Kidney (tissue), 14 donors: ENCODE results near the gene PDSS1. TPM values are rescaled to one million over a fixed set of nuclear protein-coding genes. Genes with fewer than 3 reads are reported as not detected.

Experiments
- DNase-seq, 5 donors: peaks; one replicate each; pipeline ENCODE4 v3.0.0-alpha.2; 2013 to 2020
- FAIRE-seq: peaks from 2 replicates; lab custom pipeline; 2012; peaks lifted over from hg19 to GRCh38; lab: Jason Lieb, UNC
- H3K27ac ChIP-seq, 2 donors: one replicate each; pipeline ENCODE4 v1.7.0; 2013; ENCODE audit warnings: low read depth in 2 of 2, low read length in 2 of 2, inconsistent platforms in 1 of 2
- H3K27me3 ChIP-seq: one replicate; pipeline ENCODE4 v1.7.1; 2013; ENCODE audit warnings: low read length, inconsistent platforms; ENCODE audit not compliant: control insufficient read depth, insufficient read depth
- H3K36me3 ChIP-seq, 3 donors: one replicate each; pipeline versions ENCODE4 v1.7.0 to v1.7.1; 2013; ENCODE audit warnings: low read length in 3 of 3, control low read depth in 1 of 3, inconsistent platforms in 1 of 3; ENCODE audit not compliant: insufficient read depth in 3 of 3, control insufficient read depth in 2 of 3
- H3K4me1 ChIP-seq, 3 donors: one replicate each; pipeline versions ENCODE4 v1.7.0 to v1.7.1; 2013; ENCODE audit warnings: low read length in 3 of 3, inconsistent platforms in 1 of 3, low read depth in 1 of 3; ENCODE audit not compliant: control insufficient read depth in 2 of 3, insufficient read depth in 2 of 3
- H3K4me3 ChIP-seq, 3 donors: one replicate each; pipeline versions ENCODE4 v1.7.0 to v1.8.1; 2013; ENCODE audit warnings: low read length in 3 of 3, control low read depth in 1 of 3, inconsistent platforms in 1 of 3
- H3K9ac ChIP-seq, 3 donors: one replicate each; pipeline versions ENCODE4 v1.7.0 to v1.7.1; 2013; ENCODE audit warnings: low read length in 3 of 3, control low read depth in 1 of 3, inconsistent platforms in 1 of 3
- H3K9me3 ChIP-seq, 3 donors: one replicate each; pipeline versions ENCODE4 v1.7.0 to v1.7.1; 2013; ENCODE audit warnings: low read length in 3 of 3, control low read depth in 1 of 3, inconsistent platforms in 1 of 3; ENCODE audit not compliant: control insufficient read depth in 2 of 3, insufficient read depth in 1 of 3
- CTCF ChIP-seq: IDR thresholded peaks from 3 replicates; pipeline ENCODE4 v1.5.1; 2012; ENCODE audit warnings: mild to moderate bottlenecking, moderate library complexity, borderline replicate concordance; ENCODE audit not compliant: insufficient read depth; ENCODE audit errors: extremely low read depth
- intact Hi-C: fragments of 100-400 bp; cut with DNase I; formaldehyde crosslinking; loops from one replicate; pipeline ENCODE4 v1.11.1; 2022
- polyA plus RNA-seq: library from polyadenylated mRNA; stranded (reverse); fragments of 350-450 nt; fragmentation: Illumina TruSeq; extraction: RNeasy Lipid Tissue Mini Kit (QIAGEN cat#74804); gene quantifications from one replicate; pipeline ENCODE4 v1.2.3, GENCODE V29; 2014; ENCODE audit warnings: low read depth, low replicate concordance; ENCODE audit not compliant: insufficient read depth
- total RNA-seq: library from RNA; stranded (reverse); fragmentation: NEBNext Ultra II Directional; extraction: Animal tissue kit (Norgen Biotek cat#: 25700); gene quantifications from one replicate; pipeline ENCODE4 v1.2.1, GENCODE V29; 2021
- donor health status: control.
- donor health status: control.
- donor health status: control.
- donor health status: control.
- donor health status: control.
- donor health status: DM: yes; HTN: yes; CAD: no.
- donor health status: Normal renal cell carcinoma (clear cell type).

Gene PDSS1
- total and polyA plus RNA-seq, 2 donors from 2014 or later, result 5.2 to 11.8 TPM

- DNase-seq (no peak), FAIRE-seq (no peak)
- no peak for TF ChIP-seq CTCF
- Histone ChIP-seq H3K4me3 (no peak overlapping the region), H3K9me3 (no peaks in the 10 kb centered on the region), H3K36me3 (peaks cover 0 to 3% (median 2%) of the 10 kb centered on the region in 3 donors), H3K27me3 (no peaks in the 10 kb centered on the region), H3K27ac (no peak overlapping the region), H3K9ac (no peak overlapping the region), H3K4me1 (no peaks in the 10 kb centered on the region)
- intact Hi-C loops, result no loop called here
These were observed 25.5 kb downstream of the PDSS1 start for GRCh38 chr10:26723016-26723415.

- H3K36me3 ChIP-seq, result peaks cover 0 to 6% (median 0%) of the 10 kb centered on the region in 3 donors
- peak; percentile 95 for FAIRE-seq
These were observed 28.6 kb downstream of the PDSS1 start for GRCh38 chr10:26725837-26726727.

GRCh38 chr10:26727005-26727404, 29.5 kb downstream of the PDSS1 start:
- no peak overlapping the region for H3K4me3 ChIP-seq
- H3K27me3 ChIP-seq, result no peaks in the 10 kb centered on the region
- H3K9me3 ChIP-seq, result no peaks in the 10 kb centered on the region
- H3K4me1 ChIP-seq, result no peaks in the 10 kb centered on the region
- intact Hi-C loops, result no loop called here
- no peak for FAIRE-seq
- no peak for DNase-seq
- TF ChIP-seq CTCF, result no peak
- no peak overlapping the region for H3K9ac ChIP-seq
- no peak overlapping the region for H3K27ac ChIP-seq
- H3K36me3 ChIP-seq, result peaks cover 0 to 6% (median 0%) of the 10 kb centered on the region in 3 donors

More at GRCh38 chr10:26725837-26726727, 28.6 kb downstream of the PDSS1 start:
- Histone ChIP-seq H3K9me3 (no peaks in the 10 kb centered on the region), H3K9ac (no peak overlapping the region), H3K27ac (no peak overlapping the region), H3K4me3 (no peak overlapping the region), H3K4me1 (no peaks in the 10 kb centered on the region), H3K27me3 (no peaks in the 10 kb centered on the region)
- intact Hi-C loops, result no loop called here
- TF ChIP-seq CTCF, result peak; percentile 78
- peak in 4 of 5 donors; percentile 31 to 84 (median 60) for DNase-seq
